Measurements from ENCODE around the gene GPC3. TPM values are rescaled to one million over a fixed set of nuclear protein-coding genes. Genes with fewer than 3 reads are reported as not detected.
"Not testable (repeated sequence)": the region's sequence is repeated elsewhere in the genome, so short reads cannot be mapped to it uniquely, and the experiment has no call there.

GPC3 gene
- total RNA-seq, 1 experiment from 2014 or later = 0.98 TPM

GRCh38 chrX:133627673-133628072 lies 357.7 kb downstream of the GPC3 start:
- no peaks in the 10 kb centered on the region for H3K36me3 ChIP-seq (ENCODE audit: control insufficient read depth in 1 of 2, insufficient read depth in 2 of 2, low read length in 2 of 2)
- H3K9me3 ChIP-seq (ENCODE audit: control insufficient read depth in 1 of 2, insufficient read depth in 1 of 2, low read depth in 1 of 2, low read length in 2 of 2) = no peaks in the 10 kb centered on the region
- H4K20me1 ChIP-seq (ENCODE audit: insufficient read depth) = no peaks in the 10 kb centered on the region
- DNase-seq (ENCODE audit: low read depth, low spot score) (no peak), ATAC-seq (no peak)
- no peak overlapping the region for H2AFZ ChIP-seq (ENCODE audit: low read depth, low read length, poor library complexity, severe bottlenecking)
- H3K4me3 ChIP-seq (replicated peaks in 1 of 2; ENCODE audit: low read depth in 1 of 2, low read length in 2 of 2) = no peak overlapping the region
- H3K79me2 ChIP-seq (ENCODE audit: insufficient read depth, low read length) = no peaks in the 10 kb centered on the region
- TF ChIP-seq ZNF274 (IDR thresholded peaks at IDR 0.05; ENCODE audit: low read depth, low read length) (no peak), POLR2AphosphoS5 (IDR thresholded peaks at IDR 0.05; ENCODE audit: low read depth, low read length) (no peak), TCF7L2 (IDR thresholded peaks at IDR 0.05; ENCODE audit: borderline replicate concordance, extremely low read depth, insufficient read depth, insufficient read length) (no peak), SP1 (IDR thresholded peaks at IDR 0.05; ENCODE audit: low read depth) (no peak), POLR2A (IDR thresholded peaks at IDR 0.05; ENCODE audit: borderline replicate concordance, extremely low read depth, insufficient read depth, insufficient read length) (no peak), SIN3A (IDR thresholded peaks at IDR 0.05; ENCODE audit: low read depth) (no peak), RAD21 (IDR thresholded peaks at IDR 0.05; ENCODE audit: low read depth) (no peak), REST (IDR thresholded peaks at IDR 0.05; ENCODE audit: low read depth) (no peak)
- POLR2A ChIA-PET = no interaction called here
- RAD21 ChIA-PET (ENCODE audit: low non-redundant PET in 1 of 2, low total read pairs in 2 of 2, uncharacterized antibody in 2 of 2, unreplicated experiment in 2 of 2) = no interaction called here
- H3K4me1 ChIP-seq (ENCODE audit: control insufficient read depth in 1 of 2, insufficient read depth in 2 of 2, low read length in 2 of 2) = no peaks in the 10 kb centered on the region
- CTCF ChIA-PET = no interaction called here
- no peaks in the 10 kb centered on the region for H3K9me2 ChIP-seq (ENCODE audit: insufficient read depth)
- no peak overlapping the region for H3K27ac ChIP-seq (ENCODE audit: low read depth, low read length)
- H3K9ac ChIP-seq (ENCODE audit: low read length) = no peak overlapping the region
- intact Hi-C loops (cut with micrococcal nuclease) = no loop called here
- BruUV-seq (replicated peaks) = no TSS peak
- no peak overlapping the region for H3K4me2 ChIP-seq (ENCODE audit: low read length)
- H3K27me3 ChIP-seq (ENCODE audit: insufficient read depth, low read length) = no peaks in the 10 kb centered on the region

- POLR2A ChIA-PET; H3K9me3 ChIP-seq (ENCODE audit: control insufficient read depth in 1 of 2, insufficient read depth in 1 of 2, low read depth in 1 of 2, low read length in 2 of 2); H3K27me3 ChIP-seq (ENCODE audit: insufficient read depth, low read length); H3K27ac ChIP-seq (ENCODE audit: low read depth, low read length); H3K9ac ChIP-seq (ENCODE audit: low read length); H4K20me1 ChIP-seq (ENCODE audit: insufficient read depth); intact Hi-C loops (cut with micrococcal nuclease); H2AFZ ChIP-seq (ENCODE audit: low read depth, low read length, poor library complexity, severe bottlenecking); H3K4me2 ChIP-seq (ENCODE audit: low read length); H3K79me2 ChIP-seq (ENCODE audit: insufficient read depth, low read length); ATAC-seq; DNase-seq (ENCODE audit: low read depth, low spot score); H3K4me3 ChIP-seq (replicated peaks in 1 of 2; ENCODE audit: low read depth in 1 of 2, low read length in 2 of 2); CTCF ChIA-PET; BruUV-seq (replicated peaks); H3K9me2 ChIP-seq (ENCODE audit: insufficient read depth); H3K4me1 ChIP-seq (ENCODE audit: control insufficient read depth in 1 of 2, insufficient read depth in 2 of 2, low read length in 2 of 2); H3K36me3 ChIP-seq (ENCODE audit: control insufficient read depth in 1 of 2, insufficient read depth in 2 of 2, low read length in 2 of 2); RAD21 ChIA-PET (ENCODE audit: low non-redundant PET in 1 of 2, low total read pairs in 2 of 2, uncharacterized antibody in 2 of 2, unreplicated experiment in 2 of 2): not testable (repeated sequence)
Observed at GRCh38 chrX:133621384-133621783, 364.0 kb downstream of the GPC3 start.
